Putamen (tissue), 1 donor: Measurements from ENCODE around the gene RASAL1.
"Not testable (repeated sequence)": the region's sequence is repeated elsewhere in the genome, so short reads cannot be mapped to it uniquely, and the experiment has no call there.

Experiments used
- DNase-seq: peaks from one replicate; pipeline ENCODE4 v3.0.0-alpha.2; 2016; ENCODE audit warnings: low spot score

The RASAL1 gene

GRCh38 chr12:113161415-113162016, 26.0 kb upstream of the RASAL1 start:
- DNase-seq, result peak; percentile 90

GRCh38 chr12:113159937-113160336, 24.4 kb upstream of the RASAL1 start:
- peak; percentile 80 for DNase-seq

GRCh38 chr12:113158439-113159203, 23.1 kb upstream of the RASAL1 start:
- DNase-seq, result no peak

GRCh38 chr12:113157218-113157859, 21.8 kb upstream of the RASAL1 start:
- no peak for DNase-seq

GRCh38 chr12:113155646-113156045, 20.1 kb upstream of the RASAL1 start:
- DNase-seq, result no peak

- no peak for DNase-seq
Measured at GRCh38 chr12:113155060-113155459, 19.5 kb upstream of the RASAL1 start.

- no peak for DNase-seq
Measured at GRCh38 chr12:113154351-113154973, 18.9 kb upstream of the RASAL1 start.

- peak; percentile 80 for DNase-seq
Measured at GRCh38 chr12:113152835-113153814, 17.6 kb upstream of the RASAL1 start.

GRCh38 chr12:113152196-113152834, 16.8 kb upstream of the RASAL1 start:
- no peak for DNase-seq

GRCh38 chr12:113151655-113152054, 16.1 kb upstream of the RASAL1 start:
- no peak for DNase-seq

GRCh38 chr12:113149361-113150150, 14.0 kb upstream of the RASAL1 start, which contains the start of gene CFAP73:
CFAP73 (plus strand) TSS chr12:113149724; CDS start chr12:113149858, 134 bp downstream.
- DNase-seq, result no peak

- no peak for DNase-seq
Measured at GRCh38 chr12:113146999-113147398, 11.4 kb upstream of the RASAL1 start.

GRCh38 chr12:113145720-113146551, 10.4 kb upstream of the RASAL1 start:
- DNase-seq, result no peak

GRCh38 chr12:113144806-113145205, 9.2 kb upstream of the RASAL1 start:
- no peak for DNase-seq

GRCh38 chr12:113143959-113144358, 8.4 kb upstream of the RASAL1 start:
- no peak for DNase-seq

GRCh38 chr12:113142886-113143332, 7.3 kb upstream of the RASAL1 start:
- DNase-seq, result no peak

- peak; percentile 92 for DNase-seq
Measured at GRCh38 chr12:113142173-113142885, 6.8 kb upstream of the RASAL1 start.

GRCh38 chr12:113141716-113142115, 6.2 kb upstream of the RASAL1 start:
- DNase-seq, result not testable (repeated sequence)
